ENCODE results near the gene GATA1.

The GATA1 gene

DNA sequence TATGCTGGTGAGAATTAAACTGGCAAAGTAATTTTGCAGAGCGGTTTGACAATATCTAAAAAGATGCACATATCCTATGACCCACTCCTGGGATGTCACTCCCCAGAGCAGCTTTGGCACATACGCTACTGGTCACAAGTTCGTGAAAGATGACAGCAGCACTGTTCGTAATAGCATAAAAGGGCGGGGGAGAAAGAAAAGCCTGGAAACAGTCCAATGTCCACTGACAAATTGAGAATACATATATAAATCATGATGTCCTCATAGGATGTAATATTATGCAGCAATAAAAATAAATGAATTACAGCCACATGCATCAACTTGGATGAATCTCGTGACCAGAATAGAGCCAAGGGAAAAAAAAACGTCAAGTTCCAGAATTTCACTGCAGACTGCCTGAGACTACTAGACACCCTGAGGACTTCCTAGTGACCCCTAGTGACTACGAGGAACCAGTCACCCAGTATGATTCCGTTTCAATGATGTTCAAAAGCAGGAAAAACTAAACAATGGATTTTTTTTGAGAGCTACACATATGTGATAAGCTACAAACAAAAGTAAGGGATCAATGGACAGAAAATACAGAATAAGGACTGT lies 47.2 kb downstream of the GATA1 start:
- TF ChIP-seq, protein P1, sequence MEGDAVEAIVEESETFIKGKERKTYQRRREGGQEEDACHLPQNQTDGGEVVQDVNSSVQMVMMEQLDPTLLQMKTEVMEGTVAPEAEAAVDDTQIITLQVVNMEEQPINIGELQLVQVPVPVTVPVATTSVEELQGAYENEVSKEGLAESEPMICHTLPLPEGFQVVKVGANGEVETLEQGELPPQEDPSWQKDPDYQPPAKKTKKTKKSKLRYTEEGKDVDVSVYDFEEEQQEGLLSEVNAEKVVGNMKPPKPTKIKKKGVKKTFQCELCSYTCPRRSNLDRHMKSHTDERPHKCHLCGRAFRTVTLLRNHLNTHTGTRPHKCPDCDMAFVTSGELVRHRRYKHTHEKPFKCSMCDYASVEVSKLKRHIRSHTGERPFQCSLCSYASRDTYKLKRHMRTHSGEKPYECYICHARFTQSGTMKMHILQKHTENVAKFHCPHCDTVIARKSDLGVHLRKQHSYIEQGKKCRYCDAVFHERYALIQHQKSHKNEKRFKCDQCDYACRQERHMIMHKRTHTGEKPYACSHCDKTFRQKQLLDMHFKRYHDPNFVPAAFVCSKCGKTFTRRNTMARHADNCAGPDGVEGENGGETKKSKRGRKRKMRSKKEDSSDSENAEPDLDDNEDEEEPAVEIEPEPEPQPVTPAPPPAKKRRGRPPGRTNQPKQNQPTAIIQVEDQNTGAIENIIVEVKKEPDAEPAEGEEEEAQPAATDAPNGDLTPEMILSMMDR (IDR thresholded peaks at IDR 0.05; ENCODE audit: low read depth, low read length), result no peak
- H3K4me3 ChIP-seq (ENCODE audit: low read depth, low read length), result no peak overlapping the region

DNA sequence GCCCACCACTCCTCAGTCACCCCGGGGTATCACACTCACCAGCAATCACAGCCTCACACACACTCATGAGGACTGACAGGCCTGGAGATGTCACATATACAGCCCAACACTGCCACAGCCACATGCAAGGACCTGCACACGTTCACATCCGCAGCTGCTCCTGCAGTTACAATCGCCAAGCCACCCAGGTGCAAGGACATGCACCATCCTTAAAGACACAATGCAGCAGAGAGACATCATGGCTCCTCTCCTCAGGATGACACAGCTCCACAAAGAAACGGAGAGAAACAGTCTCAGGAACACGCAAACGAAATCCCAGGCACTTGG lies 48.0 kb downstream of the GATA1 start:
- no peak overlapping the region for H3K4me3 ChIP-seq (ENCODE audit: low read depth, low read length)
- TF ChIP-seq, protein P1 (IDR thresholded peaks at IDR 0.05; ENCODE audit: low read depth, low read length), result no peak

DNA sequence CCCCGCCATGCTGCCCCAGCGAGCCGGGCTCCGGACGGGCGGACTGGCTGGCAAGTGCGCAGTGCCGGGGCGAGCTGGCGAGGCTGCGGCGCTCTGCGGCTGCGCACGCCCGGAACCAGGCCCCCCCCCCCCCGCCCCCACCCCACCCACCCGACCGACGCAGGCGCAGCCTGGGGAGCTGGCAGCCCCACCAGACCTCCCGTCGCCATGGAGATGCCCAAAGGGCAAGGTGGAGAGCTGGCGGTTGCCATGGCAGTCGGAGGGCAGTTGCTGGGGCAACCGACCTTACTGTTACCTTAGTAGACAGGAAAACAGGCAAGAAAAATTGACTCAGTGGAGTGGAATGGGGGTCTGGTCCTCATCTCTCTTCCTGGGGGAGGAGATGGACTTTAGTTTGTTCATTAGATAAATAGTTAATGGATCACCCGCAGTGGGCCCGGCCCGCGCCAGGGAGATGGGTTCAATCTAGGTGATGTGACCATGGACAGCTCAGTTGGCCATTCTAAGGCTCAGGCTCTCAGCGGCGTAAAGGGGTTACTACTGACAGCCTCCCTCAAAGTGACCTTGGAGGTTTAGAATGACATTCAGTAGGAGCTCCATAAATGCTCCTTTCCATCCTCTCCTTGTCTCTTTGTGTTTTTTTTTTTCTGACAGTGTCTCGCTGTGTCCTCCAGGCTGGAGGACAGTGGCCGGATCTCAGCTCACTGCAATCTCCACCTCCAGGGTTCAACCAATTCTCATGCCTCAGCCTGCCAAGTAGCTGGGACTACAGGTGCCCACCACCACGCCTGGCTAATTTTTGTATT lies 49.3 kb downstream of the GATA1 start, which contains the start of gene PCSK1N:
TSS of gene PCSK1N (minus strand) at position 87 of the 806 bp plus-strand sequence. CDS start at position 9, 78 bp downstream.
- H3K4me3 ChIP-seq (ENCODE audit: low read depth, low read length), result no peak within 1 kb of the TSS
- TF ChIP-seq, protein P1 (IDR thresholded peaks at IDR 0.05; ENCODE audit: low read depth, low read length), result no peak

DNA sequence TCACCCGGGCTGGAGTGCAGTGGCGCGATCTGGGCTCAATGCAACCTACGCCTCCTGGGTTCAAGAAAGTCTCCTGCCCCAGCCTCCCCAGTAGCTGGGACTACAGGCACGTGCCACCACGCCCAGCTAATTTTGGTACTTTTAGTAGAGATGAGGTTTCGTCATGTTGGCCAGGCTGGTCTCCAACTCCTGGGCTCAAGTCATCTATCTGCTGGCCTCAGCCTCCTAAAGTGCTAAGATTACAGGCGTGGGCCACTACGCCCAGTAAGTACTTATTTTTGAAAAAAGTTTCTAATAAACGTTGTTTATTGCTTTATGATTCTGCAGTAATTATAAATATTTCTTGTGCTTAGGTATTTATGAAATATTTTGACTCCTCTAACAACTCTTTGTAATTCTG lies 53.3 kb downstream of the GATA1 start:
- no peak overlapping the region for H3K4me3 ChIP-seq (ENCODE audit: low read depth, low read length)
- TF ChIP-seq, protein P1 (IDR thresholded peaks at IDR 0.05; ENCODE audit: low read depth, low read length), result no peak

All from WI38 (cell line).